Measurements from ENCODE around the gene STRN3. TPM values are rescaled to one million over a fixed set of nuclear protein-coding genes. Genes with fewer than 3 reads are reported as not detected.
A peak's percentile ranks its signal among the peaks of the same experiment; 100 is the strongest.
"Not testable (repeated sequence)": the region's sequence is repeated elsewhere in the genome, so short reads cannot be mapped to it uniquely, and the experiment has no call there.

Gene STRN3
- total RNA-seq, 1 donor from 2014 or later: 34.1 TPM

DNA sequence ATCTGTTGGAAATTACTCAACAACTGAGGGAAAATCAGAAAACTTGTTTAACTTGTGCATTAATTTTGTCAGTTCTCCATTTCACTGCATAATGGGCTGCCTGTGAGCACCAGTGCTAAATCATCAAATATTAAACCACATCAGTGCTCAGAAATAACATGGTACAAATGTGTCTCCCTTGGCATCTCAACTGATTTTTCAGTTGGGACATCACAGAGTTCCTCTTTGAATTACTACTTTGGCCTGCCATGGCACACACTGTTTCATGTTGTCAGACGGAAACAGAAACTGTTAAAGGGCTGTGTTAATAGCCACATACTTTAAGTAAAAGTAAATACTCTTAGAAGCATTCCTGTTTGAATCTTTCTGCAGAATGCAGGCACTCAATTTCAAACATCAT lies 42.1 kb upstream of the STRN3 start:
- Mint-ChIP-seq H3K36me3 (peaks cover 5% of the 10 kb centered on the region), H3K4me1 (ENCODE audit: unreplicated experiment) (peaks cover 20% of the 10 kb centered on the region)

GRCh38 chr14:31062908-31063307 lies 36.7 kb upstream of the STRN3 start:
- not testable (repeated sequence) for H3K36me3 Mint-ChIP-seq; H3K27ac Mint-ChIP-seq; DNase-seq (ENCODE audit: extremely low spot score, unreplicated experiment); H3K27me3 Mint-ChIP-seq; H3K9me3 Mint-ChIP-seq; H3K4me3 Mint-ChIP-seq
- H3K4me1 Mint-ChIP-seq (ENCODE audit: unreplicated experiment): peaks cover 14% of the 10 kb centered on the region

More for the DNA sequence above, 42.1 kb upstream of the STRN3 start:
- no peak for TF ChIP-seq CTCF (conservative IDR thresholded peaks at IDR 0.05)
- no peaks in the 10 kb centered on the region for H3K9me3 Mint-ChIP-seq
- H3K27me3 Mint-ChIP-seq: no peaks in the 10 kb centered on the region
- no peak overlapping the region for H3K4me3 Mint-ChIP-seq
- peak overlapping the region; percentile 70 for H3K27ac Mint-ChIP-seq
- DNase-seq (ENCODE audit: extremely low spot score, unreplicated experiment): no peak

GRCh38 chr14:31060253-31060875 lies 34.2 kb upstream of the STRN3 start:
- Mint-ChIP-seq H3K36me3 (peaks cover 4% of the 10 kb centered on the region), H3K27me3 (no peaks in the 10 kb centered on the region), H3K4me1 (ENCODE audit: unreplicated experiment) (peaks cover 4% of the 10 kb centered on the region), H3K9me3 (no peaks in the 10 kb centered on the region), H3K27ac (peak overlapping the region; percentile 58), H3K4me3 (no peak overlapping the region)
- DNase-seq (ENCODE audit: extremely low spot score, unreplicated experiment): no peak
- no peak for TF ChIP-seq CTCF (conservative IDR thresholded peaks at IDR 0.05)

DNA sequence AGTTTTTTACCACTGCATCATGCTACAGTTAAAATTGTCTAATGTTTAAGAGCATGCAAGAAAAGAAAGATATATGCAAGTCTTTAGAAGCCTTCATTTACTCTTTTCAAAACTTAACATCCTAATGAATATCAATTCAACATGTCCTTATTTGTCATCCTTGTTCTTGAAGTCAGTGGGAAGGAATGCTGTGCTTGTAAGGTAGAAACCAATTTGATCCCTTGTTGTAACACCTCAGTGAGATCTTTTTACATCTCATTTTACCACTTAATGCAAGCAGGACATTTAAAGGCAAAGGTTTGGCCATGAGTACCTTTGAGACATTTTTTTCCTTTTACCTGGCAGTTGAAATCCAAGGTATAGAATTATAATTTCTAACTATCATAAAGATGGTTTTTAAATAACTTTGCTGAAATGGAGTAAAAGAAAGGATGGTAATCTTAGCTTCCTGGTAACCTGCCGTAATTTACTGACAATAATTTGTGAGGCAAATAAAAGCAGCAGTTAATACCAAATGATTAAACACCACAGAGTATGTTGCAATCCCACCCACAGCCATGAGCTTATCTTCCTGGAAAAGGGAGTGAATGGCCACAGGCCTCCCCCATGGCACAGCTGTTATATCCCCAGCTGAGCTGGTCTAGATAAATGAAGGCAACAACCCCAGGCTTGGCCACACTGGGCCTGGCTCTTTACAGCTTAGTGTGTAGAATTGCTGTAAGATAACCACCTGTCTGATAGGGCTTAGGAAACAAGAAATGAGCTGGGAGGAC lies 33.2 kb upstream of the STRN3 start:
- Mint-ChIP-seq H3K4me1 (ENCODE audit: unreplicated experiment) (peaks cover 4% of the 10 kb centered on the region), H3K4me3 (no peak overlapping the region), H3K27me3 (no peaks in the 10 kb centered on the region), H3K9me3 (no peaks in the 10 kb centered on the region), H3K27ac (peak overlapping the region; percentile 72), H3K36me3 (peaks cover 4% of the 10 kb centered on the region)
- no peak for DNase-seq (ENCODE audit: extremely low spot score, unreplicated experiment)
- no peak for TF ChIP-seq CTCF (conservative IDR thresholded peaks at IDR 0.05)

DNA sequence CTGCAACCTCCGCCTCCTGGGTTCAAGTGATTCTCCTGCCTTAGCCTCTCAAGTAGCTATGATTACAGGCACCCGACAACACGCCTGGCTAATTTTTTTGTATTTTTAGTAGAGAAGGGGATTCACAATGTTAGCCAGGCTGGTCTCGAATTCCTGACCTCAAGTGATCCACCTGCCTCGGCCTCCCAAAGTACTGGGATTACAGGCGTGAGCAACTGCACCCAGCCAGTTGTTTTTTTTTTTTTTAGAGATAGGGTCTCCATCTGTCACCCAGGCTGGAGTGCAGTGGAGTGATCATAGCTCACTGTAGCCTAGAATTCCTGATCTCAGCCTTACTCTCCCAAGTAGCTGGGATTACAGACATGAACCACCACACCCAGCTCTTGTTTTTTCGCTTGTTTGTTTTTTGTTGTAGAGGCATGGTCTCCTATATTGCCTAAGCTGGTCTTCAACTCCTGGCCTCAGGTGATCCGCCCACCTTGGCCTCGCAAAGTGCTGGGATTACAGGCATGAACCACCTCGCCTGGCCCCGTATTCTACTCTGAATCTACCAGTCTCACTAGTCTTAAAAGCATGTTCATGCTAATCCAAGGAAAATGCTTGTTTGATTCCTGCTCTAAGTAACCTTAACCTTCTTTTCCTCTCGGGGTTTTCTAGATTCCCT lies 31.7 kb upstream of the STRN3 start:
- DNase-seq (ENCODE audit: extremely low spot score, unreplicated experiment): no peak
- no peaks in the 10 kb centered on the region for H3K9me3 Mint-ChIP-seq
- H3K36me3 Mint-ChIP-seq: peaks cover 4% of the 10 kb centered on the region
- no peak for TF ChIP-seq CTCF (conservative IDR thresholded peaks at IDR 0.05)
- H3K27me3 Mint-ChIP-seq: no peaks in the 10 kb centered on the region
- H3K27ac Mint-ChIP-seq: peak overlapping the region; percentile 72
- peaks cover 4% of the 10 kb centered on the region for H3K4me1 Mint-ChIP-seq (ENCODE audit: unreplicated experiment)
- H3K4me3 Mint-ChIP-seq: no peak overlapping the region

DNA sequence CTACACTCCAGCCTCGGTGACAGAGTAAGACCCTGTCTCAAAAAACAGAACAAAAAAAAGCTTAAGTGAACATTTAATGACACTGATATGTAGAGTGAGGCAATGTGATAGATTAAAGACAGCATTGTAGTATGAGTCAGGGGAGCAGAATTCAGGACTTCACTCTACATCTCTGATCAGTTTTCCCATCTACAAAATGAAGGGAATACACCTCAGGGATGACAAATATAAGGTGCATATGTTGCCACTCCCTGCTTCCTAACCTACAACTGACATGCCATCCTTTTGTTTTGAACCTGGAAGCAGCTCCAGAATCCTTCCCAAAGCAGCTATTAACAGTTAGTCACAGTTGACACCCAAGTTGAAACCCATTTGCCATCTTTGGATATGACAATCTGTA lies 30.9 kb upstream of the STRN3 start:
- Mint-ChIP-seq H3K27me3 (no peaks in the 10 kb centered on the region), H3K4me1 (ENCODE audit: unreplicated experiment) (peaks cover 4% of the 10 kb centered on the region), H3K4me3 (no peak overlapping the region), H3K27ac (no peak overlapping the region), H3K9me3 (no peaks in the 10 kb centered on the region), H3K36me3 (peaks cover 4% of the 10 kb centered on the region)
- TF ChIP-seq CTCF (conservative IDR thresholded peaks at IDR 0.05): no peak
- no peak for DNase-seq (ENCODE audit: extremely low spot score, unreplicated experiment)

- not testable (repeated sequence) for H3K4me3 Mint-ChIP-seq; H3K27ac Mint-ChIP-seq; H3K9me3 Mint-ChIP-seq; H3K36me3 Mint-ChIP-seq; DNase-seq (ENCODE audit: extremely low spot score, unreplicated experiment); H3K27me3 Mint-ChIP-seq; H3K4me1 Mint-ChIP-seq (ENCODE audit: unreplicated experiment)
These were observed 26.9 kb upstream of the STRN3 start for GRCh38 chr14:31052905-31053586.

Measured in type B pancreatic cell (in vitro differentiated cells).